HG03064 (cell line): Measurements from ENCODE around the gene PPM1F.

Experiments used
- ATAC-seq: cut with Tn5 transposase; IDR thresholded peaks from one replicate; pipeline ENCODE4 v1.9.1; 2021; ENCODE audit warnings: low read depth; ENCODE audit not compliant: unreplicated experiment

PPM1F gene

GRCh38 chr22:21961886-21962654, 9.4 kb upstream of the PPM1F start:
- no peak for ATAC-seq

GRCh38 chr22:21961127-21961867, 8.6 kb upstream of the PPM1F start:
- no peak for ATAC-seq

GRCh38 chr22:21960200-21961126, 7.8 kb upstream of the PPM1F start:
- no peak for ATAC-seq

GRCh38 chr22:21959274-21960074, 6.8 kb upstream of the PPM1F start:
- ATAC-seq, result no peak

GRCh38 chr22:21958360-21959273, 6.0 kb upstream of the PPM1F start:
- no peak for ATAC-seq

GRCh38 chr22:21951931-21952465, 650 bp downstream of the PPM1F start:
- no peak for ATAC-seq

- ATAC-seq, result no peak
Observed at GRCh38 chr22:21951062-21951461, 1.6 kb downstream of the PPM1F start.

GRCh38 chr22:21949948-21950347, 2.7 kb downstream of the PPM1F start:
- ATAC-seq, result no peak

GRCh38 chr22:21949569-21949918, 3.1 kb downstream of the PPM1F start:
- ATAC-seq, result no peak

- no peak for ATAC-seq
Observed at GRCh38 chr22:21948824-21949568, 3.7 kb downstream of the PPM1F start.

- no peak for ATAC-seq
Observed at GRCh38 chr22:21948390-21948789, 4.3 kb downstream of the PPM1F start.

- ATAC-seq, result no peak
Observed at GRCh38 chr22:21947040-21948014, 5.3 kb downstream of the PPM1F start.

- no peak for ATAC-seq
Observed at GRCh38 chr22:21946262-21946925, 6.3 kb downstream of the PPM1F start.

GRCh38 chr22:21945453-21946261, 7.0 kb downstream of the PPM1F start:
- ATAC-seq, result no peak

- no peak for ATAC-seq
Observed at GRCh38 chr22:21944871-21945270, 7.8 kb downstream of the PPM1F start.
